H7 (cell line): Measurements from ENCODE around the gene LY6G5C. TPM values are rescaled to one million over a fixed set of nuclear protein-coding genes. Genes with fewer than 3 reads are reported as not detected.

ENCODE experiments used
- DNase-seq: peaks from one replicate; pipeline ENCODE4 v3.0.0; 2012
- H3K27me3 ChIP-seq: 2 replicates; pipeline ENCODE4 v1.6.0; 2011; ENCODE audit warnings: mild to moderate bottlenecking, low read length; ENCODE audit not compliant: control insufficient read depth, insufficient read depth
- H3K36me3 ChIP-seq: replicated peaks from 2 replicates; pipeline ENCODE4 v1.5.1; 2011; ENCODE audit warnings: low read length; ENCODE audit not compliant: control insufficient read depth, insufficient read depth
- H3K4me3 ChIP-seq: 2 replicates; pipeline ENCODE4 v1.5.1; 2011; ENCODE audit warnings: low read depth, mild to moderate bottlenecking, control low read depth, low read length, moderate library complexity; ENCODE audit not compliant: insufficient read depth
- total RNA-seq: library from RNA; depleted of rRNA; stranded (reverse); fragments of >200 nt; shearing (Covaris generic); gene quantifications from 2 replicates; pipeline ENCODE4 v1.2.3, GENCODE V29; 2014

LY6G5C gene
- total RNA-seq, 1 experiment from 2014 or later = 2.0 TPM

- peaks cover 34% of the 10 kb centered on the region for H3K36me3 ChIP-seq
- peak; percentile 82 for DNase-seq
- H3K27me3 ChIP-seq = no peaks in the 10 kb centered on the region
- H3K4me3 ChIP-seq = peak within 1 kb of the TSS; percentile 94
Observed at GRCh38 chr6:31664790-31665500, 15.9 kb downstream of the LY6G5C start, which contains the start of gene GPANK1. GPANK1 (minus strand) TSS chr6:31664997; CDS start chr6:31664478, 519 bp downstream.

- peaks cover 28% of the 10 kb centered on the region for H3K36me3 ChIP-seq
- peak; percentile 65 for DNase-seq
- H3K4me3 ChIP-seq = peak overlapping the region; percentile 94
- H3K27me3 ChIP-seq = no peaks in the 10 kb centered on the region
Observed at GRCh38 chr6:31663961-31664789, 16.7 kb downstream of the LY6G5C start.

GRCh38 chr6:31663126-31663960 lies 17.5 kb downstream of the LY6G5C start:
- Histone ChIP-seq H3K27me3 (no peaks in the 10 kb centered on the region), H3K36me3 (peaks cover 20% of the 10 kb centered on the region), H3K4me3 (peak overlapping the region; percentile 94; the same call in 1 of the 2 replicates)
- no peak for DNase-seq

GRCh38 chr6:31662124-31662723 lies 18.6 kb downstream of the LY6G5C start:
- Histone ChIP-seq H3K4me3 (no peak overlapping the region), H3K27me3 (no peaks in the 10 kb centered on the region), H3K36me3 (peaks cover 10% of the 10 kb centered on the region)
- no peak for DNase-seq

GRCh38 chr6:31661262-31662123 lies 19.4 kb downstream of the LY6G5C start:
- H3K27me3 ChIP-seq = no peaks in the 10 kb centered on the region
- DNase-seq = no peak

GRCh38 chr6:31660381-31661261 lies 20.2 kb downstream of the LY6G5C start, which contains the start of gene C6orf47:
C6orf47 (minus strand) TSS chr6:31660778; CDS start chr6:31659947, 831 bp downstream.
- peaks cover 8% of the 10 kb centered on the region for H3K36me3 ChIP-seq
- peak within 1 kb of the TSS; percentile 86 for H3K4me3 ChIP-seq
- DNase-seq = peak; percentile 97
- H3K27me3 ChIP-seq = no peaks in the 10 kb centered on the region

More at GRCh38 chr6:31661262-31662123, 19.4 kb downstream of the LY6G5C start:
- Histone ChIP-seq H3K36me3 (peaks cover 8% of the 10 kb centered on the region), H3K4me3 (no peak overlapping the region)

- peak overlapping the region; percentile 86 for H3K4me3 ChIP-seq
- H3K27me3 ChIP-seq = no peaks in the 10 kb centered on the region
- peaks cover 8% of the 10 kb centered on the region for H3K36me3 ChIP-seq
- peak; percentile 70 for DNase-seq
Observed at GRCh38 chr6:31659649-31660380, 21.1 kb downstream of the LY6G5C start.

- Histone ChIP-seq H3K4me3 (no peak overlapping the region), H3K36me3 (peaks cover 8% of the 10 kb centered on the region), H3K27me3 (no peaks in the 10 kb centered on the region)
- DNase-seq = no peak
Observed at GRCh38 chr6:31658983-31659648, 21.8 kb downstream of the LY6G5C start.

GRCh38 chr6:31658158-31658688 lies 22.6 kb downstream of the LY6G5C start:
- DNase-seq = no peak
- Histone ChIP-seq H3K36me3 (peaks cover 5% of the 10 kb centered on the region), H3K27me3 (no peaks in the 10 kb centered on the region), H3K4me3 (no peak overlapping the region)

GRCh38 chr6:31657406-31658157 lies 23.3 kb downstream of the LY6G5C start:
- Histone ChIP-seq H3K27me3 (no peaks in the 10 kb centered on the region), H3K36me3 (peaks cover 3% of the 10 kb centered on the region), H3K4me3 (no peak overlapping the region)
- DNase-seq = no peak
